Measurements from ENCODE around the gene RGL3. TPM values are rescaled to one million over a fixed set of nuclear protein-coding genes. Genes with fewer than 3 reads are reported as not detected.
A peak's percentile ranks its signal among the peaks of the same experiment; 100 is the strongest.

Gene RGL3
- total and polyA plus RNA-seq, 10 of the 15 experiments (the other 5 are each of a cell fraction or from before 2014, with no cell fraction given): not detected

- ChIA-PET SMC1A (ENCODE audit: uncharacterized antibody, unreplicated experiment) (interaction anchor here (1.5 to 2.9 kb wide), 3 partner anchors 30 to 138 kb away, joined by 4 to 28 read pairs (median 5); partner anchors contain the start of gene SWSAP1), RAD21 (ENCODE audit: unreplicated experiment) (interaction anchor here (0.7 to 2.2 kb wide), 5 partner anchors 22 to 222 kb away, joined by 3 to 20 read pairs (median 11); partner anchors contain the start of gene SWSAP1), POLR2A (interaction anchor here (1.2 to 3.4 kb wide), 5 partner anchors 14 to 36 kb away, joined by 4 to 48 read pairs (median 14); partner anchors contain the start of gene SWSAP1), CTCF (interaction anchor here (0.7 to 2.3 kb wide), 9 partner anchors 13 to 67 kb away, joined by 3 to 12 read pairs (median 4); no protein-coding TSS in a partner anchor)
- in situ Hi-C loops (cut with MboI): no loop called here
- TF ChIP-seq USF2 (IDR thresholded peaks at IDR 0.05; ENCODE audit: borderline replicate concordance, low read depth, low read length) (no peak), SPI1 (IDR thresholded peaks at IDR 0.05; ENCODE audit: borderline replicate concordance, insufficient read depth, low read depth, low read length) (0 out of 2 replicates have a peak, but pooled peaks have one; percentile 13), RBBP5 (conservative IDR thresholded peaks at IDR 0.05) (no peak), YY1 (IDR thresholded peaks at IDR 0.05; ENCODE audit: low read depth, low read length) (0 out of 2 replicates have a peak, but pooled peaks have one; percentile 11), IKZF1 (conservative IDR thresholded peaks at IDR 0.05) (0 out of 2 replicates have a peak, but pooled peaks have one; percentile 11)
- Histone ChIP-seq H2AFZ (ENCODE audit: control insufficient read depth, low read depth, low read length) (no peak overlapping the region; the same call in 1 of the 2 replicates), H4K20me1 (ENCODE audit: control insufficient read depth, insufficient read depth) (no peaks in the 10 kb centered on the region), H3K9me3 (replicated peaks; ENCODE audit: control insufficient read depth, insufficient read depth, low read length) (peaks cover 5% of the 10 kb centered on the region; the same call in 2 of the 3 replicates), H3K79me2 (ENCODE audit: control insufficient read depth, insufficient read depth, low read length) (peaks cover 10% of the 10 kb centered on the region), H3K4me1 (ENCODE audit: control insufficient read depth, insufficient read depth, low read length) (peaks cover 11% of the 10 kb centered on the region), H3K27ac (ENCODE audit: control insufficient read depth, insufficient read depth) (peak overlapping the region; percentile 85), H3K4me3 (peak overlapping the region; percentile 95), H3K4me2 (ENCODE audit: control insufficient read depth, insufficient read depth) (peak overlapping the region; percentile 92), H3K27me3 (replicated peaks in 1 of 2; ENCODE audit: control insufficient read depth in 2 of 2, insufficient read depth in 2 of 2, low read length in 1 of 2) (no peaks in the 10 kb centered on the region), H3K9ac (ENCODE audit: control insufficient read depth, insufficient read depth, low read length) (peak overlapping the region; percentile 79), H3K36me3 (ENCODE audit: control insufficient read depth in 2 of 2, insufficient read depth in 2 of 2, low read length in 1 of 2) (no peaks in the 10 kb centered on the region; a peak in 1 of 4 replicates)
- no TSS peak for BruUV-seq (replicated peaks)
- 0 out of 3 replicates have a peak, but pooled peaks have one; percentile 2 for ATAC-seq
- WGBS (ENCODE audit: insufficient coverage, insufficient replicate concordance, low lambda C conversion rate, missing lambda C conversion rate): 55% methylated on average over 15 of the region's 15 CpGs
- FAIRE-seq: no peak
- DNase-seq (ENCODE audit: low read depth, low spot score): no peak
- intact Hi-C loops (cut with micrococcal nuclease; ENCODE audit: unreplicated experiment): no loop called here
Measured at GRCh38 chr19:11345122-11345803, 73.9 kb downstream of the RGL3 start.

Small RNAs within 50 kb of the gene (small RNA-seq; reads per million reads assigned to genes)
- gene RF00019: not detected

Other genes with a start within 250 kb of the RGL3 start
Only the 7 nearest of the 19 such genes appear.
- 6.9 and 7.5 TPM in 2 replicates for gene CCDC159, start 72.8 kb downstream of the RGL3 start, total RNA-seq (2014; rRNA removed)
- 8.0 and 9.3 TPM in 2 replicates for gene CCDC159, start 72.8 kb downstream of the RGL3 start, total RNA-seq (2014; rRNA removed; fragmentation: Illumina TruSeq; extraction: Trizol)
- gene CCDC159, start 72.8 kb downstream of the RGL3 start, total RNA-seq (2021): 9.1 and 10.4 TPM in 2 replicates
- gene CCDC159, start 72.8 kb downstream of the RGL3 start, polyA plus RNA-seq (2011; rRNA removed): 6.6 and 12.9 TPM in 2 replicates
- 6.6 and 12.2 TPM in 2 replicates for gene CCDC159, start 72.8 kb downstream of the RGL3 start, polyA plus RNA-seq (2014; fragmentation: Illumina TruSeq; extraction: Trizol)
- 1 to 10 TPM in 1 of 2 experiments, under 1 TPM in 1; 0.61 to 3.9 TPM for gene CCDC159, start 72.8 kb downstream of the RGL3 start, polyA plus RNA-seq (2014; fragmentation: Nextera tagmentation; extraction: Ambion mirVana)
- 14.7 and 17.9 TPM in 2 replicates for gene CCDC159, start 72.8 kb downstream of the RGL3 start, polyA plus RNA-seq (2014; rRNA removed)
- gene CCDC159, start 72.8 kb downstream of the RGL3 start, polyA plus RNA-seq (2016; fragmentation: Nextera tagmentation; extraction: Ambion mirVana): 10 to 100 TPM in 1 of 2 experiments, 1 to 10 TPM in 1; 9.8 to 13.0 TPM
- 0.76 and 0.85 TPM in 2 replicates for gene PLPPR2, start 63.9 kb downstream of the RGL3 start, total RNA-seq (2014; rRNA removed)
- gene PLPPR2, start 63.9 kb downstream of the RGL3 start, total RNA-seq (2014; rRNA removed; fragmentation: Illumina TruSeq; extraction: Trizol): 0.23 and 0.31 TPM in 2 replicates
- 1.7 and 2.5 TPM in 2 replicates for gene PLPPR2, start 63.9 kb downstream of the RGL3 start, total RNA-seq (2021)
- gene PLPPR2, start 63.9 kb downstream of the RGL3 start, polyA plus RNA-seq (2011; rRNA removed): 0.22 and 0.27 TPM in 2 replicates
- gene PLPPR2, start 63.9 kb downstream of the RGL3 start, polyA plus RNA-seq (2014; fragmentation: Illumina TruSeq; extraction: Trizol): 0.43 and 0.56 TPM in 2 replicates
- under 1 TPM; 0.09 to 0.21 TPM for gene PLPPR2, start 63.9 kb downstream of the RGL3 start, polyA plus RNA-seq (2014; fragmentation: Nextera tagmentation; extraction: Ambion mirVana)
- 1.8 and 2.8 TPM in 2 replicates for gene PLPPR2, start 63.9 kb downstream of the RGL3 start, polyA plus RNA-seq (2014; rRNA removed)
- 1 to 10 TPM; 1.5 to 2.1 TPM for gene PLPPR2, start 63.9 kb downstream of the RGL3 start, polyA plus RNA-seq (2016; fragmentation: Nextera tagmentation; extraction: Ambion mirVana)
- gene SWSAP1, start 44.6 kb downstream of the RGL3 start, total RNA-seq (2014; rRNA removed): 2.8 and 3.1 TPM in 2 replicates
- 1.5 and 2.1 TPM in 2 replicates for gene SWSAP1, start 44.6 kb downstream of the RGL3 start, total RNA-seq (2014; rRNA removed; fragmentation: Illumina TruSeq; extraction: Trizol)
- 2.6 and 3.0 TPM in 2 replicates for gene SWSAP1, start 44.6 kb downstream of the RGL3 start, total RNA-seq (2021)
- gene SWSAP1, start 44.6 kb downstream of the RGL3 start, polyA plus RNA-seq (2011; rRNA removed): 1.2 and 2.3 TPM in 2 replicates
- gene SWSAP1, start 44.6 kb downstream of the RGL3 start, polyA plus RNA-seq (2014; fragmentation: Illumina TruSeq; extraction: Trizol): 0.35 and 1.6 TPM in 2 replicates
- gene SWSAP1, start 44.6 kb downstream of the RGL3 start, polyA plus RNA-seq (2014; fragmentation: Nextera tagmentation; extraction: Ambion mirVana): 1 to 10 TPM in 1 of 2 experiments, under 1 TPM in 1; 0.18 to 1.0 TPM
- 3.7 and 4.7 TPM in 2 replicates for gene SWSAP1, start 44.6 kb downstream of the RGL3 start, polyA plus RNA-seq (2014; rRNA removed)
- 1 to 10 TPM; 5.3 to 6.5 TPM for gene SWSAP1, start 44.6 kb downstream of the RGL3 start, polyA plus RNA-seq (2016; fragmentation: Nextera tagmentation; extraction: Ambion mirVana)
- 3.0 and 3.8 TPM in 2 replicates for gene EPOR, start 35.0 kb downstream of the RGL3 start, total RNA-seq (2014; rRNA removed)
- gene EPOR, start 35.0 kb downstream of the RGL3 start, total RNA-seq (2014; rRNA removed; fragmentation: Illumina TruSeq; extraction: Trizol): 1.2 and 1.4 TPM in 2 replicates
- gene EPOR, start 35.0 kb downstream of the RGL3 start, total RNA-seq (2021): 2.9 and 3.3 TPM in 2 replicates
- gene EPOR, start 35.0 kb downstream of the RGL3 start, polyA plus RNA-seq (2011; rRNA removed): 1.8 and 2.8 TPM in 2 replicates
- 0.65 and 1.4 TPM in 2 replicates for gene EPOR, start 35.0 kb downstream of the RGL3 start, polyA plus RNA-seq (2014; fragmentation: Illumina TruSeq; extraction: Trizol)
- gene EPOR, start 35.0 kb downstream of the RGL3 start, polyA plus RNA-seq (2014; fragmentation: Nextera tagmentation; extraction: Ambion mirVana): under 1 TPM; 0.66 to 0.74 TPM
- gene EPOR, start 35.0 kb downstream of the RGL3 start, polyA plus RNA-seq (2014; rRNA removed): 4.4 and 6.0 TPM in 2 replicates
- gene EPOR, start 35.0 kb downstream of the RGL3 start, polyA plus RNA-seq (2016; fragmentation: Nextera tagmentation; extraction: Ambion mirVana): 10 to 100 TPM in 1 of 2 experiments, 1 to 10 TPM in 1; 6.7 to 10.1 TPM
- gene ODAD3, start 15.8 kb upstream of the RGL3 start, total RNA-seq (2014; rRNA removed): not detected in 2 replicates
- gene ODAD3, start 15.8 kb upstream of the RGL3 start, total RNA-seq (2014; rRNA removed; fragmentation: Illumina TruSeq; extraction: Trizol): not detected in 2 replicates
- gene ODAD3, start 15.8 kb upstream of the RGL3 start, total RNA-seq (2021): 0.11 and 0.28 TPM in 2 replicates
- gene ODAD3, start 15.8 kb upstream of the RGL3 start, polyA plus RNA-seq (2011; rRNA removed): 0.20 and 0.39 TPM in 2 replicates
- gene ODAD3, start 15.8 kb upstream of the RGL3 start, polyA plus RNA-seq (2014; fragmentation: Illumina TruSeq; extraction: Trizol): not detected in 2 replicates
- gene ODAD3, start 15.8 kb upstream of the RGL3 start, polyA plus RNA-seq (2014; fragmentation: Nextera tagmentation; extraction: Ambion mirVana): not detected
- 0.08 TPM in 1 of 2 replicates, not detected in the other for gene ODAD3, start 15.8 kb upstream of the RGL3 start, polyA plus RNA-seq (2014; rRNA removed)
- gene ODAD3, start 15.8 kb upstream of the RGL3 start, polyA plus RNA-seq (2016; fragmentation: Nextera tagmentation; extraction: Ambion mirVana): under 1 TPM in 1 of 2 experiments, not detected in 1; 0.11 TPM
- 95.5 and 99.3 TPM in 2 replicates for gene PRKCSH, start 16.3 kb upstream of the RGL3 start, total RNA-seq (2014; rRNA removed)
- 37.9 and 40.5 TPM in 2 replicates for gene PRKCSH, start 16.3 kb upstream of the RGL3 start, total RNA-seq (2014; rRNA removed; fragmentation: Illumina TruSeq; extraction: Trizol)
- gene PRKCSH, start 16.3 kb upstream of the RGL3 start, total RNA-seq (2021): 271 and 280 TPM in 2 replicates
- gene PRKCSH, start 16.3 kb upstream of the RGL3 start, polyA plus RNA-seq (2011; rRNA removed): 31.5 and 42.0 TPM in 2 replicates
- 60.5 and 97.4 TPM in 2 replicates for gene PRKCSH, start 16.3 kb upstream of the RGL3 start, polyA plus RNA-seq (2014; fragmentation: Illumina TruSeq; extraction: Trizol)
- 1 to 10 TPM; 1.1 to 5.2 TPM for gene PRKCSH, start 16.3 kb upstream of the RGL3 start, polyA plus RNA-seq (2014; fragmentation: Nextera tagmentation; extraction: Ambion mirVana)
- 110 and 125 TPM in 2 replicates for gene PRKCSH, start 16.3 kb upstream of the RGL3 start, polyA plus RNA-seq (2014; rRNA removed)
- 10 to 100 TPM; 42.0 to 46.1 TPM for gene PRKCSH, start 16.3 kb upstream of the RGL3 start, polyA plus RNA-seq (2016; fragmentation: Nextera tagmentation; extraction: Ambion mirVana)
- under 0.01 TPM in 1 of 2 replicates, not detected in the other for gene ELAVL3, start 61.7 kb upstream of the RGL3 start, total RNA-seq (2014; rRNA removed)
- not detected in 2 replicates for gene ELAVL3, start 61.7 kb upstream of the RGL3 start, total RNA-seq (2014; rRNA removed; fragmentation: Illumina TruSeq; extraction: Trizol)
- not detected in 2 replicates for gene ELAVL3, start 61.7 kb upstream of the RGL3 start, total RNA-seq (2021)
- gene ELAVL3, start 61.7 kb upstream of the RGL3 start, polyA plus RNA-seq (2011; rRNA removed): not detected in 2 replicates
- gene ELAVL3, start 61.7 kb upstream of the RGL3 start, polyA plus RNA-seq (2014; fragmentation: Illumina TruSeq; extraction: Trizol): 0.01 TPM in 1 of 2 replicates, not detected in the other
- not detected for gene ELAVL3, start 61.7 kb upstream of the RGL3 start, polyA plus RNA-seq (2014; fragmentation: Nextera tagmentation; extraction: Ambion mirVana)
- 0.06 TPM in 1 of 2 replicates, not detected in the other for gene ELAVL3, start 61.7 kb upstream of the RGL3 start, polyA plus RNA-seq (2014; rRNA removed)
- under 1 TPM in 1 of 2 experiments, not detected in 1; 0.05 TPM for gene ELAVL3, start 61.7 kb upstream of the RGL3 start, polyA plus RNA-seq (2016; fragmentation: Nextera tagmentation; extraction: Ambion mirVana)

Data from GM12878 (cell line).